Central memory CD4-positive, alpha-beta T cell (primary cell): ENCODE measurements around the gene NTM.
"Not testable (repeated sequence)": the region's sequence is repeated elsewhere in the genome, so short reads cannot be mapped to it uniquely, and the experiment has no call there.

Experiments
- DNase-seq: peaks from one replicate; pipeline ENCODE4 v3.0.0; 2022

Gene NTM

DNA sequence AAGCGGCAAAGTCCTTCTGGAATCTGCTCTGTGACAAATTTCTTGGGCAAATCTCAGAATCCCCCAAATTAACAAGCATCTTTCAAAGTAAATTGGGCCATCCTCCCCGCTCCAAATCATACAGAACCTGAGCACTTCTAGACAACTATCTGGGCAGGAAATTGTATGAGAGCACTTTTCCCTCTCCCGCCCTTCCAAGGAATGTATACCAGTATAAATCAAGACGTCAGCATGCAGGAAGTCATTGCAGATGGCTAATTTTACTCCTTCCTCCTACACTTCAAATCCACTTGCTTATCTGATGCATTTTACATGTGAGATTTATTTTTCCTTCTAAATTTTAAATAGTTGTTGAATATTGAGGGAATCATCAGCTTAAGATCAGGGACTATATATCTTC lies 52.1 kb downstream of the NTM start:
- no peak for DNase-seq

DNA sequence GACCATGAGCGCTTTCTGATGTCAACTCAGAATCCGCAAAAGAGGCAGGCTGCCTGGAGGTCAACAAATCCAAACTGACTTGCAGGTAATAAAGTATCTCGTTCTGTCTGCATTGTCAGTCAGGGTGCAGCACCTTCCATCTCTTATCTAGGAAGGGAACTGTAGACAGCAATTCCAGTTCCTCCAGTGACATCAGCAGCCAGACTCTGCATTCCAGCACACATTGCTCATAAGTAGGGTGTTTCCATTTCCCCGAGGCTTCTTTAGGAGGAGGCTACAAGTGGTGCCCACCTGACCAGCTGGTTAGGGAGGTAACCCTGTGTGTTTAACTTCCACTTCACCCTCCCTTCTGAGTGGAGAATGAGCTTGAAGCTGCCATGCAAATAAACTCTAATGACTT lies 53.3 kb downstream of the NTM start:
- no peak for DNase-seq

DNA sequence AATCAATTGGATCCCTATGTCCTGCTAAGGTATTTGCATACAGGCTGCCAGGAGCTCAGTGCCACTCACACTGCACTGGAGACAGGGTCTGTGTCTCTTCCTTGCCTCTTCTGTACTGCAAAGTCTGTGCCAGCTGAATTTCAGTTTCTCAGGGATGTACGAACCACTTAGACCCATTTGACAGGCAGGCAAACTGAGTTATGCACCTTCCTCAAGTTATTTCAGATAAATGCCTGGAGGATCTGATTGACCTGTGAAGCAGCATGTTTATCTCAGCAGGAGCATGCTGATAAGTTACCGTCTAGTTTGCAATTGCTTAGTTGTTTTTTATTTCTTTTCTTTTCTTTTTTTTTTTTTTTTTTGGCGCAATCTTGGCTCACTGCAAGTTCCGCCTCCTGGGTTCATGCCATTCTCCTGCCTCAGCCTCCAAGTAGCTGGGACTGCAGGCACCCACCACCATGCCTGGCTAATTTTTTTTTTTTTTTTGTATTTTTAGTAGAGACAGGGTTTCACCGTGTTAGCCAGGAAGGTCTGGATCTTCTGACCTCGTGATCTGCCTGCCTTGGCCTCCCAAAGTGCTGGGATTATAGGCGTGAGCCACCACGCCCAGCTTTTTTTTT lies 54.0 kb downstream of the NTM start:
- DNase-seq: not testable (repeated sequence)

DNA sequence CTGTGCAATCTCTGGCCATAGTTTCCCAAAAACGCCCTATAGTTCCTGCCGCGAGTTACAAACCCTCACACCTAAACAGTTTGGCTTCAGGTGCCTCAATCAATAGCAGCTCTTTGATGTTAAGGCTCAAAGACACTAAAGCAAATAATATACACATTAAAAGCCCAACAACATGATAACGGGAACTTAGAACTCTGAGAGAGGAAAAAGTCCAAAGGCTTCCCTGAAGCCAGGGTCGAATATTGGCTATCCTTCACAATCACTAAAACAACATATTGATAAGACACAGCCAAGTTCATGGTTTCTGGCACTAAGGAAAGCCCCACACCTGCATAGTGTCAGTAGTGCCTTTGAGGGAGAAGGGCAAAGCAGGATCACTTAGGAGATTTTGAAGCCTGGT lies 54.9 kb downstream of the NTM start:
- no peak for DNase-seq

DNA sequence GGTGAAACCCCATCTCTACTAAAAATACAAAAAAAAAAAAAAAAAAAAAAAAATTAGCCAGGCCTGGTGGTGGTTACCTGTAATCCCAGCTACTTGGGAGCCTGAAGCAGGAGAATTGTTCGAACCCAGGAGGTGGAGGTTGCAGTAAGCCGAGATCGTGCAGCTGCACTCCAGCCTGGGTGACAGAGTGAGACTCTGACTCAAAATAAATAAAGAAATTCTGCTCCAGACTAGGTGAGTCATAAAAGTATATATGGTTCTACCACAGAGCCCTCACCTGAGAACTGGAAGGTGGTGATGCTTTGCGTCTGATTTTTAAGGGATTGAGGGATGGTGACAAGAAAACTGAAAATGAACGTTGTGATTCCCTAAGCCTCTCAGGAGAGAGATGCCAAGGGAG lies 58.4 kb downstream of the NTM start:
- no peak for DNase-seq

DNA sequence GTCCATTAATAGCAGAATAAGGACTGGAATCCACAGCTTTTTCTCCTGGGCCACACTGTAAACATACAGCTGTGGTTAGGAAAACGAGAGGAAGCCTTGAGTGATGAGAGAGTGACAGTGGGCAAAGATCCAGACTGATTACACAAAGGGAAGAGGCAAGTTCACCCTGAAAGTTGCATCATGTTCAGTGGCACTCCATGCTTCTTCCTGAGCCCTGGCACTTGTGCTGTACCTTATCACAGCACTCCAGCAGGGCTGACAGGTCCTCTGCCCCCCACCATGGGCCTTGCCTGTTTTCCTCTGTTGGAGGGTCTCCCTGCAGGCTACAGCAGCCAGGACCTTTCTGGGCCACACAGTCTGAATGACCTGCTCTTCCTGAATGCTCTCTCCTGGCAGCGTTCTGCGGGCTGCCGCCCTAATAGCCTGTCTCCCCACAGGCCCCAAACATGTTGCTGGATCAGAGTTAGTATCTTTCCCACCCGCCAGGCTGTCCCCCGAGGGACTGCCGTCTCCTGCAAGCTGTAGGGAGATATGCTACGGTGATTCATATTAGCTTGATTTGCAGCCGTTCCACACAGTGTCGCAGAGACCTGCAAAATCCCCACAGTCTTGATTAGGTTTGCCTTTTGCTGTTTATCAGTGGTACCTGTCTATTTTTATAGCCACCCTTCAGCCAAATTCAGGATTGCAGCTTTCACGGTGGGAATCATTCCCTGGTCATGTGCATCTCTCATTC lies 60.2 kb downstream of the NTM start:
- no peak for DNase-seq

DNA sequence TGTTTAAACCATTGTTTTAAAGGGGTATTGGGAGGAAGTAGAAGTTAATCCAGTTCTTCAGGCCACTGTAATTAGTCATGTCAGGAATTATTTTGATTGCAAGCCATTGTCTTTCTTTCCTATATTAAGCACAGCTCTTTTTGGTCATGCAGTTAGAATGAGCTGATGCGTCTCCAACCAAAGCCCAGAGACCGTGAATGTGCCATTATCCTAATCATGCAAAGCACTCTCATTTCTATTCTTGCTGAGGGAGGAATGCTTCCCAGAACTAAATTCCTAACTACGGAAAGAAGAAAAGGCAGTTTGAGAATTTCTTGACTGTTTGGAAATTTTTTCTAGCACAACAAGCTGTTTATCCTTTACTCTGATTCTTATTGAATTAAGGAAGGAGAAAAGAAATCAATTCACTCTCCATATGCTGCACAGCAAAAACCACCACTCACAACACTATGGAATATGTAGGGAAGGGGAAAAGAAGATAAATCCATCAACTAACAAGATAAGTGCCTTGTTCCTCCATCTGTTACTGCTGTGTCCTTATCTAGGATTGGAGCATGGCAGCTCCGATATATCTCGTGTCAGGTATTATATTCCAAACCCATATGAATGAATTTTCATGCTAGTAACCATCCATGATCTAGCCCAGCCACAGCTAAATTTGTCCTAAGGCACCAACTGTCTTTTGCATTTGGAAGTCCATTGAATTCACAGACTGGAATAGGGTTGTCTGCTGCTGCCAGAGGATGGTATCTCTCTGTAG lies 70.8 kb downstream of the NTM start:
- no peak for DNase-seq

DNA sequence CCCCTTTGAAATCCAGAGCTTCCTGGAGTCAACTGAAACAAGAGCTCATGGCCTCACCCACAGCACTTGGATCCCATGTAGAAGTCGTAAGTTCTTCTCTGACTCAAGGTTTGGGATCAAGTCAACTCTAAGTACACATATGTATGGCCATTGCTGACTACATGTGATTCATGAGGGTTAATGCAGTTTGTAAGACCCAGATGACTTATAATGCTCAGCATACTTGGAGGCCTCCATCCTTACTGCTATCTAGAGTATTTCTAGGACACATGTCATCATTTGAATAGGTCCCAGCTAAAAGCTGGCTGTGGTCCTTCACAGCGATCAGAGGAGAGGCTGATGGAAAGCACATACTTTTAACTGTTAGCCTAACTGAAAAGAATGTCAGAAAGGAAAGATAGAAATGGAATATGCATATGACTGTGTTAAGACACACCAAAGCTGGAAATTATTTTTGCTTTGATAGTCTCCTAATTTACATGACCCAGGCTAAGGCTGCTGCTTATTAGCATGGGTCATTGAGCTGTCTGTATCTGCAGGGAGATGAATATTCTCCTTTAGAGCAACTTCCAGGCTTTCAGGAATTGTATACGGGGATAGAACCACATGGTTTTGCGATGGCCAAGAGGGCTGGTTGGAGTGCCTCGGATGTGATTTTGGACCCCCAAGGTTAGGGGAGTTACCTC lies 76.3 kb downstream of the NTM start:
- DNase-seq: no peak

DNA sequence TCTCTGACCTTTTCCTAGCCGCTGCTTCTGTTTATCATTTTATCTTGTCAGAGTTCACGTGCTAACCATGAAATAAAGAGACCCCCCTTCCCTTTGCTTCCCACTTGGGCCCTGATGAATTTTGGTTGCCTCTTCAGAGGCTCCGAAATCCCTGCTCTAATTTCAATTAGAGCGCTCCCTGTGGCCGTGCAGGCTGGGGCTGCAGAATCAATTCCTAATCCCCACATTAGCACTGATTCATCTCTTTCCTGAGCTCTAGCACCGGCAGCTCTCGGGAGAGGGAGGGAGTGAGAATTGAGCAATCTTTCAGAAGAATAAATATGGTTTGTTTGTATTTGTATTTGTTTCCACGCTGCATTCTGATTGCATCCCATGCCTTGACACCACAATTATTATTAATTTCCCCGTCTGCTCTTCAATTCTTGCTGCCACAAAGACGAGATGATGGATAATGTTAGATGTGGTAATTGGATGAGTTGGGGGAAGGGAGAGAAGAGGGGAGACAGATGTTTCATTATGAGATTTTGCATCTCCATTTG lies 76.9 kb downstream of the NTM start:
- DNase-seq: no peak

DNA sequence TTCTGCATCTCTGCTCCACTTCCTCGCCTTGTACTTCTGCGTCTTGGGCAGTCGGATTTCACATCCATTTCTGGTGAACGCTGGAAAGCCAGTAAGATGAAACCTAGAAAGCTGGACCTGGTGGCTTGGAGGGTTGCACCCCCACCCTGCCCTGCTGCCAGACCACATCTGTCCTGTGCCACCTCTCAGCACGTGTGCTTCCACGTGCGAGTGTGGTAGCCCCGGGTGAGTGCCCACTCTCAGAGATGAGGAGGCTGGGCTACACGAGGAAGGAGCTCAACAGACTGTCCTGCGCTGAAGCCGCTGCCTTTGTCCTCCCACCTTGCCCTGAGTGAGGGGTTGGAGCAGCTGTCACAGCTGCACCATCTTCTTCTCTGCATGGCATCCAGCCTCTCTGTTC lies 77.5 kb downstream of the NTM start:
- DNase-seq: no peak

DNA sequence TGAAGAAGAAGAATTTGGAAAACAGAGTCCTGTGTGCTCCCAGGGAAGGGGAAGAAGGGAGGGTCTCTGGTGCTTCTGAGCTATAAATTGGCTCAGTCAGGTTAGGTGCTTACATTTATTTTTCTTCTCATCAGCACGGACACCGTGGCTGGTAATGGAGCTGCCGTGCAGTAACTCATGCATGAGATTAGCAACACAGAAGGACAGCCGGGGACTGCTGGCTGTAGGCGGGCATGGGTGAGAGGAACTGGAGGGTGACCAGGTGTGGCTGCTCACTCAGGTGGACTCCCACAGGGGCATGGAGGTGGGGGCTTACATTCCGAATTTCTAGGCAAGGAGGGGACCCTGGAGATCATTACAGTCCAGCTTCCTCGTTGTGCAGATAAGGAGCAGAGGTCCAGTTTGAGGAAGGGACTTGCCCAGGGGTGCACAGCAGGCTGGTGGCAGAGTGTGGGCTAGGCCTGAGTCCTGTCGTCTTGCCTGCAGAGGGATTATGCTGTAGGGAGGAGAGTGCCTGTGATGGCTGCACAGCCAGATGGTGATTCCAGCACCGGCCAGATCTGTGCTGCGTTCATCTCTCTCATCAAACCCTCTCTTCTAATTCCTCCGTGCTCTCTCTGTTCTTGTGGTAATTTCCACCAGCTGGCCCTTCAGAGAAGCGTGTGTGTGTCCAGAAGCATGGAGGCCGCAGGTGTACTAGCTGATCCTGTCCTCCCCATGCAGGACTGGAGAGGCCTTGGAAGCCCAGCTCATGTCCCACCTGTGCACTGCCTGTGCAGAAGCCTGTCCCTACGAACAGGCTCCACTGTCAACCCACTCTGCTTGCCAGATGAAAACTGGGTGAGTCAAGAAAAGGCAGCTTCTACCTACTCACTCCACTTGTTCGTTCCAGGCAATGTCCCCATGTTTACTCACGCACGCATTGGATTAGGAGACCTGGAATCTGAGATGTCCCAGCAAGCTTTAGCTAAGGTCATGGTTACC lies 78.9 kb downstream of the NTM start:
- DNase-seq: no peak

DNA sequence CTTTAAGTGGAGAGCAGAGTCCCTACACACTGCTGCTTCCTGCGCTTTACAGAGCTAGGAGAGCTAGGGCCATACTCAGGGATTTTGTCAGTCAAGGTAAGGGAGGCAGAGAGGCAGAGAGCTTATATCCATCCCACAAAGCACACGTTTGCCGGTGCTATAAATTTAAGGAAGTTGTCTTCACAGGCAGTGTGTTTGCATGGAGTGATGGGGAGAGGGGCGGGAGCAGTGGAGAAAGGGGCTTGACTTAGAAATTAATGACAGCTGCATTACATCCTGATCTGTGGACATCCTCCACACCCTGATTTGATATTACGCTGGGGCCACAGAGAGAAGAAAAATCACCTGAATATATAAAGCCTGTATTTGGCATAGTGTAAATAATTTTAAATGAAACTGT lies 84.1 kb downstream of the NTM start:
- no peak for DNase-seq

DNA sequence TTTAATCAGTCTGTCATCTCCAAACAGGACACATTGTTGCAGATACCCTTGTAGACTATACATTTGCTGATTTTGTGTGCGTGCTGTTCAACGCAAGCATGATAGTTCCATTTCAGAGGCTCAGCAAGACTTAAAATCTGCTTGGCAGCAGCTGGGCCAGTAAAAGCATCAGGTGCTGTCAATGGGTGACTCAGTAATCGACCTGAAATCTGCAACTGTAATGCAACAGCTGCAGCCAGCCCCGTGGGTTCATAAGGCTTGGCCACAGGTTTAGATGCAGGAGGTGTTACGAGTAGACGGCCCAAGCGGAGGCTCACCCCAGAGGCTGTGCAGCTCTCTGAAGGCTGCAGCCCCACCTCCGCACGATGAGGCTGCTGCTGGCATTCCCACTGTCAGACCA lies 84.6 kb downstream of the NTM start:
- DNase-seq: no peak

DNA sequence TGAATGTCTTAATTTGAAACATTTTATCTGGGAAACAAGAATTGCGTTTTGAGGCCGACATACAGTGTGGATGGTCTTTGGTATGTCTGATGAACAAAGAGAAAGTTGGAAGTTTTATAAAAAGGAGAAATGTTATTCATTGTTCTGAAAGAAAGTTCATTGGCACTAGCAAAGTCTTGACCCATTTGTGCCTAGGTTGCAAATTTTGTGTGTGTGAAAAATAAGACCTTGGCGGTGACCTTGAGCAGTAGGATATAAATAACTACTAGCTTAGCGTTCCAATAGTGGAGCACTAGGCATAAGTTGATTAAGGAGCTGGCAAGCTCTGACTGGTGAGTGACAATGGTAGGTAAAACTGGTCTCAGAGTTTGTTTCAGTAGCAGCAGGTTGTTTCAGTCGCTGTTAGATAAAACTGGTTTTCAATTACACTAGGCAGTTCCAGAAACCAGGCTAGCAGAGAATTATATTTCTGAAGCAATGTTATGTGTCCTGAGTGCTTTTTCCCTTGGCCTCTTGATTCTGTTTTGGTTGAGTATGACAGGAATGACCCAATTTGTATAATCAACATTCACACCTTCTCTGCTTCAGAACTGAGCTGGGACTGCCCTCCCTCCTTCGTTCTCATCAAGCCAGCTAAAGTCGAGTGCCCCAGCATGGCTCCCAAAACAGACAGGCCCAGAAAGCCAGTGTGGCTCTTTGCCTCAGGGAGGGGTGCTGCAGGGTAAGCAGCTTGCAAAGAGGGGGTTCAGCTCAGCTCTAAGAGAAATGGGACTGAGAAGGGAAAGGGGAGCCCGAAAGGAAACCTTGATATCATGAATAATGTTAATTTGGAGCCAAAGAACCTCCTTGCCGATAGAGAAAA lies 85.7 kb downstream of the NTM start:
- no peak for DNase-seq

DNA sequence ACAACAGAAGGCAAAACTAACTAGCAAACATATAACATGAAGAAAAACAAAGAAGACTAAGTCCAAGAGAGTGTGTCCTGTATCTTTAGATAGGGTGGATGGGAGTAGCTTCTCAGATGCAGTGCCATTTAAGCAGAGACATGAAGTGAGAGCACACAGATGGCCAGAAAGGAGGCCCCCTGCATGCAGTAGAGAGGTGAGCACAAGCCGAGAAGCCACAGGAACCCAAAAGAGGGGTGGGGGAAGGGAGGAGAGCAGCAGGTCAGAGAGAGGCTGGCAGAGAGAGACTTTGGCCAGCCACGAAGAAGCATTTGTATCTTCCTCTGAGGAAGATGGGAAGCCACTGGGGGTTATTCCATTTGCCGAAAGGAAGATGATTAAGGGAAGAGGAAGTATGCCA lies 86.7 kb downstream of the NTM start:
- no peak for DNase-seq

DNA sequence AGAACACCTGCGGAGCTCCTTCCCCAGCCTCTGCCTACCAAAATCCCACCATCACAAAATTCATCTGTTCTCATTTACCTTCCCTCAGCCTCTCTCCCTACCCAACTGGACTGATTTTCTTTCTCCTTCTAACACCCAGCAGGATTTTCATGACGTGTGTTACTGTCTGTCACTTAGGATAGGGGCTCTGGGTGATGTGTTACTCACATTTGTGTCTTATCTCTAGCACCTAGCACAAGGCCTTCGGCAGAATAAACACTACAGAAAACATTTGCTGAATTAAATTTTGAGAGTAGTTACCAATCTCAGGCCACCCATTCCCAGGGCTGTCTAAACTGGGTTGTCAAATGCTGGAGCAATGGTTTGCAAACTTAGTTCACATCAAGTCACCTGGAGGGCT lies 88.0 kb downstream of the NTM start:
- no peak for DNase-seq

DNA sequence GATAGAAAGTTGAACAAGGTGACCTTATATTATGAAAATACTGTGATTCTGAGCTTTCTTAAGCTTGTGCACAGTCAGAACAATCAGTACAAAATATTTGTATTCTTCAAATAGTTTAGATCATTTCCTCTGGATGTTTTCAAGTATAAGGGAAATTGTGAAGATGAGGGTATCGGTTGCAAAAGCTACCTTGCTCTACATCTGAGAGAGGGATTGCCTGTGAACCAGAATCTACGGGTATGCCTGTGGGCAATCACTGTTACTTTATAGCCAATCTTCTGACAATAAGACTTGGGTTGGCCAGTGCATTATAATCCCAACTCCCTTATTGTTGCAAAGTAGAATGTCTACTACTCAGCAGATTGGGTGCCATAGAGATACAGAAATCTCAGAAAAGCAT lies 90.5 kb downstream of the NTM start:
- DNase-seq: no peak

DNA sequence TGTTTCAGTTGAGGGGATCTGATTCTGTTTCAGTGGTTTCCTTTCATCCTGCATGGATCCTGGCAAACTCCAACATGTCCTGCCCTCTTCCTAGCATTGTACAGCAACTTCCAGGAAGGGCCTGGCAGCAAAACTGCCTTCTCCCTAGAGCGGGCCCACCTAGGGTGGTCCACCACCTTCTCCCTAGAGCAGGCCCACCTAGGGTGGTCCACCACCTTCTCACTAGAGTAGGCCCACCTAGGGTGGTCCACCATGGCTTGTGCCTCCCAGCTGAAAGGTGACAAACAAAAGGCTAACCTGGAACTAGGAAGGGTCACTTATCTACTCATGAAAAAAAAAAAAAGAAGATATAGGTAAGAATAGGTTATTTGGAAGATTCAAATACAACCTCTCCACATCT lies 92.2 kb downstream of the NTM start:
- DNase-seq: no peak

DNA sequence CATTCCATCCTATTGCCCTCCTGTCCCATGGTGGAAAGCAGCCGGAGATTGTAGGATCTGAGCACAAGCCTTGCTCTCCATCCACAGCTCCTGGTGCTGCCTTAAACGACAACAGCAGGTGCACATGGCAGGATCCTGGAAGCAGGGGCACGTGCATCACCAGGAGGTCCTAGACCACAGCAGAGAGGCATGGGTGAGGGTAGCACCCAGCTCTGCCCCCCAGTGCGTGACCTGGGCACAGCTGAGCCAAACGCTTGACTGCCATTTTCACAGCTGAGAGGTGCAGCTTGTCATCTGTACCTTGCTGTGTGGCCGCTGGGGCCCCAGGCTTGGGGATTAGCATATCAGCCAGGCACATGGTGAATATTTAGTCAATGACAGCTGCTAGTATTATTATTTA lies 92.7 kb downstream of the NTM start:
- DNase-seq: no peak

DNA sequence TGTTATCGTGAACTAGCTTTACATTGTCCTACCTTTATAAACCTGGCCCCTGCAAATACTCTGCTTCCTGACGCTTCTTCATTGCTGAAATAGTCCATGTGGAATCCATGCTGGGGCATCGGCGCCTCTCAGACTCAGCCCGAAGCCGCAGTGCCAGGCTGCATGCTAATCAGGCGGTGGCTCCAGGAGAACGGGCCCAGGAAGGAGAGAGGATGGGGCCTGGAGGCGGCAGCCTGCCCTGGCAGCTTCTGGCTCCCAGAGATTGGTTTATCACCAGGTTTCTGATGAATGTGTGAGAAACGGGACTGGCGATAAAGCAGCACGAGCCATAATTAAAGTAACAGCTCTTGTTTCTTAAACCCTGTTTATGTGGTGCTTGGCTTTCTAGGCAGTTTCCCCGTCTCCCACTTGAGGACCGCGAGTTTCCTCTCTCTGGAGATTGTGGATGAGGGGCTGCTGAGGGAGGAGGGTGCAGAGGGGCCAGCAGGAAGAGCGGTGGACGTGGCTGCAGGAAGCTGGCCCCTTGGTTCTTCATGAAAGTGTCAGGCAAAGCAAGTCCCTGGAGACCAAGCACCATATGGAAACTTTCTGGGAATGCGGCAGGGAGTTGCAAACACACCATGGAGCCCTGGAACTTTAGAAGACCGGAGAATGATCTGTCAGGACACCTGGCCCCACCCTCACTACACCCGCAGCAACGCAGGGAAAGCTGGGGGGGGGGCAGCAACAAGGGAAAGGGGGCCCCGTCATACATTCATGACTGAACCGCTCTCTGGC lies 93.4 kb downstream of the NTM start:
- DNase-seq: no peak
